A549 treated with RU486 at 1 μM for 4 hours (cell line): ENCODE measurements around the gene CEP192. TPM values are rescaled to one million over a fixed set of nuclear protein-coding genes. Genes with fewer than 3 reads are reported as not detected.

Experiments
- total RNA-seq: library from RNA; stranded (reverse); fragments of 200-300 nt; extraction: Qiagen RNA extraction; gene quantifications from 5 replicates; pipeline ENCODE4 v1.2.3, GENCODE V29; 2022; ENCODE audit warnings: low read depth

Gene CEP192, protein sequence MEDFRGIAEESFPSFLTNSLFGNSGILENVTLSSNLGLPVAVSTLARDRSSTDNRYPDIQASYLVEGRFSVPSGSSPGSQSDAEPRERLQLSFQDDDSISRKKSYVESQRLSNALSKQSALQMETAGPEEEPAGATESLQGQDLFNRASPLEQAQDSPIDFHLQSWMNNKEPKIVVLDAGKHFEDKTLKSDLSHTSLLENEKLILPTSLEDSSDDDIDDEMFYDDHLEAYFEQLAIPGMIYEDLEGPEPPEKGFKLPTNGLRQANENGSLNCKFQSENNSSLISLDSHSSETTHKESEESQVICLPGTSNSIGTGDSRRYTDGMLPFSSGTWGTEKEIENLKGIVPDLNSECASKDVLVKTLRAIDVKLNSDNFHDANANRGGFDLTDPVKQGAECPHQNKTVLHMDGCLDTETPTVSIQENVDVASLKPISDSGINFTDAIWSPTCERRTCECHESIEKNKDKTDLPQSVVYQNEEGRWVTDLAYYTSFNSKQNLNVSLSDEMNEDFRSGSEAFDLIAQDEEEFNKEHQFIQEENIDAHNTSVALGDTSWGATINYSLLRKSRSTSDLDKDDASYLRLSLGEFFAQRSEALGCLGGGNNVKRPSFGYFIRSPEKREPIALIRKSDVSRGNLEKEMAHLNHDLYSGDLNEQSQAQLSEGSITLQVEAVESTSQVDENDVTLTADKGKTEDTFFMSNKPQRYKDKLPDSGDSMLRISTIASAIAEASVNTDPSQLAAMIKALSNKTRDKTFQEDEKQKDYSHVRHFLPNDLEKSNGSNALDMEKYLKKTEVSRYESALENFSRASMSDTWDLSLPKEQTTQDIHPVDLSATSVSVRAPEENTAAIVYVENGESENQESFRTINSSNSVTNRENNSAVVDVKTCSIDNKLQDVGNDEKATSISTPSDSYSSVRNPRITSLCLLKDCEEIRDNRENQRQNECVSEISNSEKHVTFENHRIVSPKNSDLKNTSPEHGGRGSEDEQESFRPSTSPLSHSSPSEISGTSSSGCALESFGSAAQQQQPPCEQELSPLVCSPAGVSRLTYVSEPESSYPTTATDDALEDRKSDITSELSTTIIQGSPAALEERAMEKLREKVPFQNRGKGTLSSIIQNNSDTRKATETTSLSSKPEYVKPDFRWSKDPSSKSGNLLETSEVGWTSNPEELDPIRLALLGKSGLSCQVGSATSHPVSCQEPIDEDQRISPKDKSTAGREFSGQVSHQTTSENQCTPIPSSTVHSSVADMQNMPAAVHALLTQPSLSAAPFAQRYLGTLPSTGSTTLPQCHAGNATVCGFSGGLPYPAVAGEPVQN (N-terminal part only)
- total RNA-seq = 6.4 to 10.2 TPM (median 9.1 TPM) in 5 replicates

DNA sequence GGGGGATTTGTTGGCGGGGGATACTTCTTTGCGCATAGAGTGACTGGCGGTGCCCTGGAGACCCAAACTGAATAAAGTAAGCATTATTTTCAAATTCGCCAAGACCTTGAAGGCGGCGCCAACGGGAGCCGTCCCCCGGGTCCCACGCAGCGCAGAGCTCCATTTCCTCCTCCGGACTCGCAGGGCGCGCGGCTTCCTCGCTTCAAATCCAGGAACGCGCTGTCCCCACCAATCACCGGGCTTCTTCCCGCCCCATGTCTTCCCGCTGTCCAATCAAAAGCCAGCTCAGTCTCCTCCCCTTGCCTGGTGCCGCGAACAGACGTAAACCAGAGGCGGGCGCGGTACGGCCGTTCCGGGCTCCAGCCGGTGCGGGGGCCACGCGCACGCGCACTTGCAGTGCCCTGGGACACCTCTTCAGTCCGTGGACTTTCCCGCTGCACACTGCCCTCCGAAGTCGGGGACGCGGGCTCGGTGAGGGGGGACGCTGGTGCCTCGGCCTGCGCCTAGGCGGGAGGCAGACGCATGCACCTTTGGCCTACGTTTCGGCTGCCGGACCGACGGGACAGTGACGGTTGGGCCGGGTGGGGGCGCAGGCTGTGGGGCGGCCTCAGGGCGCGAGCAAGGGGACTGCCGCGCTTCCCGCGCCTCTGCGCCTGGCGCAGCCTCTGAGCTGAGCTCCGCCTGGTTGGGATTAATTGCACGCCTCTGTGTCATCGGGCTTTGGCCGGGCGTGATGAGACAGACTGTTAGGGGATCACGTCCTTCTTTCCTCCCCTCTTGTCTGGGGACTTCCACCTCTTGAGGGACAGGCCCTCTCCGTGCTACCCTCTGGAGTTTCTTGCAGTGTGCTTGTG is at the start of gene CEP192:
Gene CEP192, plus strand, starts transcription at position 396 of the 854 bp plus-strand sequence. CDS start 8,063 bp downstream, outside the sequence.

DNA sequence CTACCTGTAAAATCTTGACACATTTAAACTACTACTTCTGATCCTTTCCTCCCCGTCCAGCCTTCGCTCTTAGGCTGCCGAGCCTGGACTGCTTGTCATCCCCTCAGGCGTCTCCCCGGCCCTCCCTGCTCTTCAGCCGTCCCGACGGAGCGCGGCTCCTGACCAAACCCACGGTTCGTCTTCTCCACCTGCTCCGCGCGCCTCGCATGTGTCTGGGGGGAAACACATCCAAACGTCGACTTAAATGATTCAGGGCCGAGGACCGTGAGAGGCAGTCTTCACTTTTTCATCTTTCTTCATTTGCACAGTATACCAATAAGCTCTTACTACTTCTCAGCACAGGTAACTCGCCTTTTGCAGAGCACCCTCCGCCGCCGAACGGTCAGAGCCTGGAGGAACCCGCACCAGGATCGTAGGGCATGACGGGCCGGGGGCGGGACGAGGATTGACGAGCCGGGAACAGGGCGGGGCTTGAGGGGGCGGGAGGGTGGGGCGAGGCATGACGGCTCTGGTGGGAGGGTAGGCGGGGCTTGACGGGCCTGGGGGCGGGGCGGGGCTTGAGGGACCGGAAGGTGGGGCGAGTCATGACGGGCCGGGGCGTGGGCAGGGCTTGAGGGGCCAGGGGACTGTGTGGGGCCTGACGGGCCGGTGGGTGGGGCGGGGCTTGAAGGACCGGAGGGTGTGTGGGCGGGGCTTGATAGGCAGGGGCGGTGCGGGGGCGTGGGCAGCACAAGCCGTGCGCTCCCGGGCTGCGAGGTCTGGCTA is 43.7 kb upstream of the CEP192 start, which contains the start of gene SEH1L:
Gene SEH1L, plus strand, starts transcription at position 727 of the 765 bp plus-strand sequence. CDS start 111 bp downstream, outside the sequence.

Other genes starting within 250 kb of the CEP192 start
- 20.5 to 24.4 TPM (median 22.2 TPM) in 5 replicates for gene PTPN2, start 107.1 kb upstream of the CEP192 start, total RNA-seq
- 28.0 to 31.1 TPM (median 28.9 TPM) in 5 replicates for gene SEH1L, start 43.4 kb upstream of the CEP192 start, total RNA-seq
- gene LDLRAD4, start 227.4 kb downstream of the CEP192 start, total RNA-seq = 1.1 to 2.8 TPM (median 1.3 TPM) in 5 replicates